WTC11 (cell line): ENCODE measurements around the gene ADPRS. TPM values are rescaled to one million over a fixed set of nuclear protein-coding genes. Genes with fewer than 3 reads are reported as not detected.

ENCODE experiments used
- ATAC-seq: fragments of 200-7000 bp; cut with Tn5 transposase; 2 replicates; pipeline ENCODE4 v1.10.0; 2021; ENCODE audit warnings: mild to moderate bottlenecking, moderate library complexity
- CTCF ChIA-PET: fragments of 300-600 bp; sonication (Branson Sonifier 250); formaldehyde crosslinking; loops from one replicate; lab custom pipeline; 2021; ENCODE audit warnings: antibody characterized with exemption; lab: Charles Lee
- POLR2A ChIA-PET: fragments of 350-600 bp; sonication (Branson Sonifier 250); formaldehyde crosslinking; loops from one replicate; lab custom pipeline; 2021; ENCODE audit warnings: antibody characterized with exemption; lab: Charles Lee
- DNase-seq: peaks from one replicate; pipeline ENCODE4 v3.0.0; 2021; ENCODE audit warnings: low spot score
- H3K27ac Mint-ChIP-seq: 2 replicates; pipeline ENCODE4 v1.8.0; 2021; ENCODE audit warnings: mixed read lengths
- H3K27me3 Mint-ChIP-seq: 2 replicates; pipeline ENCODE4 v1.8.0; 2021; ENCODE audit warnings: low read depth, mild to moderate bottlenecking, moderate library complexity, mixed read lengths
- H3K36me3 Mint-ChIP-seq: 2 replicates; pipeline ENCODE4 v1.8.0; 2021; ENCODE audit warnings: mixed read lengths
- H3K4me1 Mint-ChIP-seq: 2 replicates; pipeline ENCODE4 v1.8.0; 2022; ENCODE audit warnings: mixed read lengths
- H3K4me3 Mint-ChIP-seq: 2 replicates; pipeline ENCODE4 v1.8.0; 2021; ENCODE audit warnings: mild to moderate bottlenecking, moderate library complexity, mixed read lengths
- H3K9me3 Mint-ChIP-seq: 2 replicates; pipeline ENCODE4 v1.8.0; 2021; ENCODE audit warnings: mixed read lengths
- CBFB ChIP-seq: sonication (generic); formaldehyde crosslinking; IDR thresholded peaks from 2 replicates; pipeline ENCODE4 v1.8.1; 2022; ENCODE audit warnings: mild to moderate bottlenecking, low read depth, missing genetic modification reagents
- ELF4 ChIP-seq: sonication (generic); formaldehyde crosslinking; IDR thresholded peaks from 2 replicates; pipeline ENCODE4 v1.8.1; 2022; ENCODE audit warnings: low read depth, mild to moderate bottlenecking, moderate library complexity, missing genetic modification reagents
- NR3C1 ChIP-seq: sonication (generic); formaldehyde crosslinking; conservative IDR thresholded peaks from 2 replicates; pipeline ENCODE4 v1.8.1; 2023; ENCODE audit warnings: low read depth, mild to moderate bottlenecking, missing genetic modification reagents
- OVOL2 ChIP-seq: fragments of 250-450 bp; sonication (Bioruptor Pico); IDR thresholded peaks from 2 replicates; pipeline ENCODE4 v1.9.0; 2021; ENCODE audit warnings: mild to moderate bottlenecking, borderline replicate concordance
- RORB ChIP-seq: fragments of 250-450 bp; sonication (Bioruptor Pico); IDR thresholded peaks from 2 replicates; pipeline ENCODE4 v1.9.0; 2021; ENCODE audit warnings: mild to moderate bottlenecking
- SOX15 ChIP-seq: fragments of 250-450 bp; sonication (Bioruptor Pico); IDR thresholded peaks from 2 replicates; pipeline ENCODE4 v1.9.0; 2021; ENCODE audit warnings: mild to moderate bottlenecking
- TCF7 ChIP-seq: sonication (generic); formaldehyde crosslinking; IDR thresholded peaks from 2 replicates; pipeline ENCODE4 v1.8.0; 2022; ENCODE audit warnings: mild to moderate bottlenecking, low read depth, missing genetic modification reagents, moderate library complexity
- ZNF317 ChIP-seq: sonication (generic); formaldehyde crosslinking; IDR thresholded peaks from 2 replicates; pipeline ENCODE4 v1.8.1; 2023; ENCODE audit warnings: low read depth, mild to moderate bottlenecking, moderate library complexity, missing genetic modification reagents, borderline replicate concordance
- ZNF416 ChIP-seq: fragments of 250-450 bp; sonication (Bioruptor Pico); IDR thresholded peaks from 2 replicates; pipeline ENCODE4 v1.9.0; 2021; ENCODE audit warnings: mild to moderate bottlenecking, inconsistent platforms
- ZNF423 ChIP-seq: fragments of 250-450 bp; sonication (Bioruptor Pico); IDR thresholded peaks from 2 replicates; pipeline ENCODE4 v2.1.2; 2022; ENCODE audit warnings: mild to moderate bottlenecking, moderate library complexity
- total RNA-seq: library from RNA; stranded (reverse); gene quantifications from 3 replicates; pipeline ENCODE4 v1.2.3, GENCODE V29; 2021
- TF ChIP-seq, protein P1 (sequence below): sonication (generic); formaldehyde crosslinking; IDR thresholded peaks from 2 replicates; pipeline ENCODE4 v1.8.1; 2023; ENCODE audit warnings: mild to moderate bottlenecking, missing genetic modification reagents, moderate library complexity
- TF ChIP-seq, protein P2 (sequence below): sonication (generic); formaldehyde crosslinking; IDR thresholded peaks from 2 replicates; pipeline ENCODE4 v1.8.0; 2022; ENCODE audit warnings: mild to moderate bottlenecking, missing genetic modification reagents
- TF ChIP-seq, protein P3 (sequence below): sonication (generic); formaldehyde crosslinking; IDR thresholded peaks from 2 replicates; pipeline ENCODE4 v1.8.0; 2022; ENCODE audit warnings: missing genetic modification reagents
- TF ChIP-seq, protein P4 (sequence below): fragments of 250-450 bp; sonication (Bioruptor Pico); conservative IDR thresholded peaks from 2 replicates; pipeline ENCODE4 v1.9.0; 2021; ENCODE audit warnings: mild to moderate bottlenecking
- TF ChIP-seq, protein P5 (sequence below): fragments of 250-450 bp; sonication (Bioruptor Pico); IDR thresholded peaks from 2 replicates; pipeline ENCODE4 v1.9.0; 2021; ENCODE audit warnings: moderate library complexity, mild to moderate bottlenecking, inconsistent platforms, borderline replicate concordance
- TF ChIP-seq, protein P6 (sequence below): sonication (generic); formaldehyde crosslinking; IDR thresholded peaks from 2 replicates; pipeline ENCODE4 v1.8.1; 2023; ENCODE audit warnings: mild to moderate bottlenecking, missing genetic modification reagents, borderline replicate concordance
- TF ChIP-seq, protein P7 (sequence below): sonication (generic); formaldehyde crosslinking; IDR thresholded peaks from 2 replicates; pipeline ENCODE4 v1.8.1; 2023; ENCODE audit warnings: mild to moderate bottlenecking, missing genetic modification reagents, moderate library complexity

The ADPRS gene
- total RNA-seq, 1 experiment from 2014 or later, result 32.7 TPM

DNA sequence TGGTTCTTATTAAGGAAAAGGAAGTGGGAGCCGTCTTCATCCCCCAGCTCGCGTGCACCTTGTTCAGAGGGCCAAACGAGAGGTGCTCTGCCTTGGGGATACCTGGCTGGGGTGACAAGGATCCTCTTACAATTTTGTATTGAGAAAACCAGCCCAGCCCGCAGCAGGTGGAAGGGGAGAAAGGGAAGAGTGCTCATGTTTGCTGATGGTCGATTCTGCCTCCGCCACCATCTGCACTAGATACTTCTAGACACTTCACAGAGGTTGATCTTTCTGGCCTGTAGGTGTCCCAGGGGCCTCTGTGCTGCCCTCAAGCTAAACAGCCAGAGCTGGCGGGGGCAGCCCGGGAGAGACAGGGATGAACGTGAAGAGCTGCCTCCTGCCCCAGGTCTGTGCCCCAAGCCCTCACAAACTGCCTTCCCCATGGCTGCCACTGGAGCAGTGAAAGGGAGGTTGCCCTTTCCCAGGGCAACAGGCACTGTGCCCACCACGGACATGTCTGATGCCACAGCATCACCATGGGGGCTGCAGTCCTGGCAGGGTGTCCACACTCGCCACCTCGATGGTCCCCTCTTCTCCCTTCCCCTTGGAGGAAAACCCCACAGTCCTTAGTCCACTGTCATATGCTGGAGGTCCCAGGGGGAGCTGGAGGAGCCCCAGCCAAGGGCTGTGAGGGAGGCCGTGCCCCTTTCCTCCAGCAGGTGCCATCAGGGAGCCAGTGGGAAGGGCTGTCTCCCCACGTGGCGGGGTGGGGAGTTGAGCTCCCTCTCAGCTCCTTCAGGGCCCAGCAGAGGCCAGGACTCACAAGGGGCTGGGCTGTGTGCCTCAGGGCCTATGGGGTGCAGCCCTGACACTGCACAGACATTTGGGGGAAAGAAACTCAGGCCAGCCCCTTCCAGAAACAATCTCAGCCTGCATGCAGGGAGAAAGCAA lies 8.1 kb downstream of the ADPRS start:
- Mint-ChIP-seq H3K27me3 (no peaks in the 10 kb centered on the region), H3K4me1 (peaks cover 16% of the 10 kb centered on the region), H3K36me3 (peaks cover 22% of the 10 kb centered on the region), H3K27ac (peak overlapping the region; percentile 90; the same call in 1 of the 2 replicates), H3K4me3 (no peak overlapping the region), H3K9me3 (no peaks in the 10 kb centered on the region)
- DNase-seq (peak; percentile 71), ATAC-seq (peak; percentile 85)
- ChIA-PET CTCF (interaction anchor here (0.5 to 3.9 kb wide), 49 partner anchors 8 to 1049 kb away, joined by 3 to 142 read pairs (median 6); partner anchors contain the start of genes AGO1, AGO3, CLSPN and EVA1B), POLR2A (interaction anchor here (1.4 to 2.3 kb wide), 2 partner anchors 12 to 38 kb away, joined by 6 to 8 read pairs; partner anchors contain the start of gene TEKT2)
- TF ChIP-seq, protein P1, sequence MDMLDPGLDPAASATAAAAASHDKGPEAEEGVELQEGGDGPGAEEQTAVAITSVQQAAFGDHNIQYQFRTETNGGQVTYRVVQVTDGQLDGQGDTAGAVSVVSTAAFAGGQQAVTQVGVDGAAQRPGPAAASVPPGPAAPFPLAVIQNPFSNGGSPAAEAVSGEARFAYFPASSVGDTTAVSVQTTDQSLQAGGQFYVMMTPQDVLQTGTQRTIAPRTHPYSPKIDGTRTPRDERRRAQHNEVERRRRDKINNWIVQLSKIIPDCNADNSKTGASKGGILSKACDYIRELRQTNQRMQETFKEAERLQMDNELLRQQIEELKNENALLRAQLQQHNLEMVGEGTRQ, result peak; percentile 61
- TF ChIP-seq CBFB, result no peak
- TF ChIP-seq, protein P2, sequence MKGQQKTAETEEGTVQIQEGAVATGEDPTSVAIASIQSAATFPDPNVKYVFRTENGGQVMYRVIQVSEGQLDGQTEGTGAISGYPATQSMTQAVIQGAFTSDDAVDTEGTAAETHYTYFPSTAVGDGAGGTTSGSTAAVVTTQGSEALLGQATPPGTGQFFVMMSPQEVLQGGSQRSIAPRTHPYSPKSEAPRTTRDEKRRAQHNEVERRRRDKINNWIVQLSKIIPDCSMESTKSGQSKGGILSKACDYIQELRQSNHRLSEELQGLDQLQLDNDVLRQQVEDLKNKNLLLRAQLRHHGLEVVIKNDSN, result peak; percentile 43; the same call in 1 of the 2 replicates

DNA sequence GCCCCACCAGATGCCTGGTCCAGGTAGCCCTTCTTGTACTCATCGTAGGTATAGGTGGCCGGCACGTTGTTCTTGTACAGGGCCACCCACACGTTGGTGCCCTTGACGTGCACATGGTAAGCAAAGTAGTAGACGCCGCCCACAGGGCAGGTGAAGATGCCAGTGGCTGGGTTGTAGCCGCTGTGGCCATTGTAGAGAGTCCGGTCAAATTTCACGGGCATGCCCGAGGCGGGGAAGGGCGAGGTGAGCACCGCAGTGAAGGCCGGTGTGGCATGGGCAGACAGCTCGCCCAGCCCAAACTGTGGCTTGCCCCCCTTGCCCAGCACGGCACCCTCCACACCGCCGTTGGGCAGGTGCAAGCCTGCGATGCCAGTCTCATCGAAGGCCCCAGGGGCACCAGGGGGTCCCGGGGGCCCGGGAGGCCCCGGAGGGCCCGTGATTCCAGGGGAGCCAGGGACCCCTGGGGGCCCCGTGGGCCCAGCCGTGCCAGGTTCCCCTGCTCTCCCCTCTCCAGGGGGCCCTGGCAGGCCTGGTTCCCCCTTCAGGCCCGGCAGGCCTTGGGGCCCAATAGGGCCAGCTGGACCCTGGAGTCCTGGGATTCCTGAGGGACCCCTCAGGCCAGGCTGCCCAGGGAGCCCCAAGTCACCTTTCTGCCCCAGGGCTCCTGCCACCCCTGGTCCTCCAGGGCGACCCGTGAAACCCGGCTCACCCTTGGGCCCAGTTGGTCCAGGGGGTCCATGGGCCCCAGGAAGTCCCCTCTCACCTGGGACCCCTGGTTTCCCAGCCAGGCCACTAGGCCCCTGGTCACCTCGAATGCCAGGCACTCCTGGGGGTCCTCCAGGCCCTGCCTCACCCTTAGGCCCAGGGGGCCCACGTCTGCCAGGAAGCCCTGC lies 9.2 kb downstream of the ADPRS start:
- POLR2A ChIA-PET, result interaction anchor here (1.4 to 2.3 kb wide), 2 partner anchors 14 to 37 kb away, joined by 6 to 8 read pairs; partner anchors contain the start of gene TEKT2

More for the DNA sequence above, 9.2 kb downstream of the ADPRS start:
- Mint-ChIP-seq H3K36me3 (peaks cover 13% of the 10 kb centered on the region), H3K27me3 (no peaks in the 10 kb centered on the region), H3K4me3 (no peak overlapping the region), H3K4me1 (peaks cover 16% of the 10 kb centered on the region)
- CTCF ChIA-PET, result interaction anchor here (0.6 to 6.2 kb wide), 42 partner anchors 9 to 352 kb away, joined by 3 to 142 read pairs (median 7); partner anchors contain the start of genes AGO1, AGO3, CLSPN and EVA1B
- TF ChIP-seq ELF4 (CRISPR knock-in tag) (no peak), OVOL2 (CRISPR knock-in tag) (no peak), SOX15 (no peak), RORB (CRISPR knock-in tag) (no peak), NR3C1 (CRISPR knock-in tag) (no peak), ZNF423 (CRISPR knock-in tag) (no peak), ZNF416 (no peak), TCF7 (CRISPR knock-in tag) (no peak), ZNF317 (CRISPR knock-in tag) (no peak)
- TF ChIP-seq, protein P3, sequence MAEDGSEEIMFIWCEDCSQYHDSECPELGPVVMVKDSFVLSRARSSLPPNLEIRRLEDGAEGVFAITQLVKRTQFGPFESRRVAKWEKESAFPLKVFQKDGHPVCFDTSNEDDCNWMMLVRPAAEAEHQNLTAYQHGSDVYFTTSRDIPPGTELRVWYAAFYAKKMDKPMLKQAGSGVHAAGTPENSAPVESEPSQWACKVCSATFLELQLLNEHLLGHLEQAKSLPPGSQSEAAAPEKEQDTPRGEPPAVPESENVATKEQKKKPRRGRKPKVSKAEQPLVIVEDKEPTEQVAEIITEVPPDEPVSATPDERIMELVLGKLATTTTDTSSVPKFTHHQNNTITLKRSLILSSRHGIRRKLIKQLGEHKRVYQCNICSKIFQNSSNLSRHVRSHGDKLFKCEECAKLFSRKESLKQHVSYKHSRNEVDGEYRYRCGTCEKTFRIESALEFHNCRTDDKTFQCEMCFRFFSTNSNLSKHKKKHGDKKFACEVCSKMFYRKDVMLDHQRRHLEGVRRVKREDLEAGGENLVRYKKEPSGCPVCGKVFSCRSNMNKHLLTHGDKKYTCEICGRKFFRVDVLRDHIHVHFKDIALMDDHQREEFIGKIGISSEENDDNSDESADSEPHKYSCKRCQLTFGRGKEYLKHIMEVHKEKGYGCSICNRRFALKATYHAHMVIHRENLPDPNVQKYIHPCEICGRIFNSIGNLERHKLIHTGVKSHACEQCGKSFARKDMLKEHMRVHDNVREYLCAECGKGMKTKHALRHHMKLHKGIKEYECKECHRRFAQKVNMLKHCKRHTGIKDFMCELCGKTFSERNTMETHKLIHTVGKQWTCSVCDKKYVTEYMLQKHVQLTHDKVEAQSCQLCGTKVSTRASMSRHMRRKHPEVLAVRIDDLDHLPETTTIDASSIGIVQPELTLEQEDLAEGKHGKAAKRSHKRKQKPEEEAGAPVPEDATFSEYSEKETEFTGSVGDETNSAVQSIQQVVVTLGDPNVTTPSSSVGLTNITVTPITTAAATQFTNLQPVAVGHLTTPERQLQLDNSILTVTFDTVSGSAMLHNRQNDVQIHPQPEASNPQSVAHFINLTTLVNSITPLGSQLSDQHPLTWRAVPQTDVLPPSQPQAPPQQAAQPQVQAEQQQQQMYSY, result no peak
- TF ChIP-seq, protein P4, sequence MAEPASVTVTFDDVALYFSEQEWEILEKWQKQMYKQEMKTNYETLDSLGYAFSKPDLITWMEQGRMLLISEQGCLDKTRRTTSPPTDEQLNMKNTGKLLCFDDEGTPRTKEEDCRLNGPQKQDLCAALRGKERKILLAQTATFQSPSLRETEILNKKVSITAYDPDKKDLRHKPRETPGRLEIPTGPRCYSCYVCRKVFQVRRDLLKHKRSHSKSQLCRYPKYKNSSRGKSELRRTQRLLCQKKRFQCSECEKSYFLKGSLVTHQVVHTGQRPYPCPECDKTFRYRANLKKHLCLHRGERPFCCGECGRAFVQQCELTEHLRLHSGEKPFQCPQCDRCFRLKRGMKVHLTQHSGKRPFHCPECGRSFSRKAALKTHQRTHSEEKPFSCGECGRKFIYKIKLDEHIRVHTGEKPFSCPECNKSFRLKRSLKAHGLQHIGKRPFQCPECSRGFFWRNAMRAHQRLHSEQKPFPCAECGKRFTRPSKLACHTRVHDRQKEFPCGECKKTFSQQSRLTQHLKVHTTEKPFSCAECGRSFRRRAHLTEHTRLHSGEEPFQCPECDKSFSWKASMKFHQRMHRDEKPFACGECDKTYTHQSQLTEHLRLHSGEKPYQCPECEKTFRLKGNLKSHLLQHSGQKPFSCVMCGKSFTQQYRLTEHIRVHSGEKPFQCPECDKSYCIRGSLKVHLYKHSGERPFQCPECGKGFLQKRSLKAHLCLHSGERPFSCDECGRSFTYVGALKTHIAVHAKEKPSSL (CRISPR knock-in tag), result no peak
- TF ChIP-seq, protein P5, sequence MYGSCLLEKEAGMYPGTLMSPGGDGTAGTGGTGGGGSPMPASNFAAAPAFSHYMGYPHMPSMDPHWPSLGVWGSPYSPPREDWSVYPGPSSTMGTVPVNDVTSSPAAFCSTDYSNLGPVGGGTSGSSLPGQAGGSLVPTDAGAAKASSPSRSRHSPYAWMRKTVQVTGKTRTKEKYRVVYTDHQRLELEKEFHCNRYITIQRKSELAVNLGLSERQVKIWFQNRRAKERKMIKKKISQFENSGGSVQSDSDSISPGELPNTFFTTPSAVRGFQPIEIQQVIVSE (CRISPR knock-in tag), result no peak
- TF ChIP-seq, protein P6, sequence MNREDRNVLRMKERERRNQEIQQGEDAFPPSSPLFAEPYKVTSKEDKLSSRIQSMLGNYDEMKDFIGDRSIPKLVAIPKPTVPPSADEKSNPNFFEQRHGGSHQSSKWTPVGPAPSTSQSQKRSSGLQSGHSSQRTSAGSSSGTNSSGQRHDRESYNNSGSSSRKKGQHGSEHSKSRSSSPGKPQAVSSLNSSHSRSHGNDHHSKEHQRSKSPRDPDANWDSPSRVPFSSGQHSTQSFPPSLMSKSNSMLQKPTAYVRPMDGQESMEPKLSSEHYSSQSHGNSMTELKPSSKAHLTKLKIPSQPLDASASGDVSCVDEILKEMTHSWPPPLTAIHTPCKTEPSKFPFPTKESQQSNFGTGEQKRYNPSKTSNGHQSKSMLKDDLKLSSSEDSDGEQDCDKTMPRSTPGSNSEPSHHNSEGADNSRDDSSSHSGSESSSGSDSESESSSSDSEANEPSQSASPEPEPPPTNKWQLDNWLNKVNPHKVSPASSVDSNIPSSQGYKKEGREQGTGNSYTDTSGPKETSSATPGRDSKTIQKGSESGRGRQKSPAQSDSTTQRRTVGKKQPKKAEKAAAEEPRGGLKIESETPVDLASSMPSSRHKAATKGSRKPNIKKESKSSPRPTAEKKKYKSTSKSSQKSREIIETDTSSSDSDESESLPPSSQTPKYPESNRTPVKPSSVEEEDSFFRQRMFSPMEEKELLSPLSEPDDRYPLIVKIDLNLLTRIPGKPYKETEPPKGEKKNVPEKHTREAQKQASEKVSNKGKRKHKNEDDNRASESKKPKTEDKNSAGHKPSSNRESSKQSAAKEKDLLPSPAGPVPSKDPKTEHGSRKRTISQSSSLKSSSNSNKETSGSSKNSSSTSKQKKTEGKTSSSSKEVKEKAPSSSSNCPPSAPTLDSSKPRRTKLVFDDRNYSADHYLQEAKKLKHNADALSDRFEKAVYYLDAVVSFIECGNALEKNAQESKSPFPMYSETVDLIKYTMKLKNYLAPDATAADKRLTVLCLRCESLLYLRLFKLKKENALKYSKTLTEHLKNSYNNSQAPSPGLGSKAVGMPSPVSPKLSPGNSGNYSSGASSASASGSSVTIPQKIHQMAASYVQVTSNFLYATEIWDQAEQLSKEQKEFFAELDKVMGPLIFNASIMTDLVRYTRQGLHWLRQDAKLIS (CRISPR knock-in tag), result no peak
- TF ChIP-seq, protein P7, sequence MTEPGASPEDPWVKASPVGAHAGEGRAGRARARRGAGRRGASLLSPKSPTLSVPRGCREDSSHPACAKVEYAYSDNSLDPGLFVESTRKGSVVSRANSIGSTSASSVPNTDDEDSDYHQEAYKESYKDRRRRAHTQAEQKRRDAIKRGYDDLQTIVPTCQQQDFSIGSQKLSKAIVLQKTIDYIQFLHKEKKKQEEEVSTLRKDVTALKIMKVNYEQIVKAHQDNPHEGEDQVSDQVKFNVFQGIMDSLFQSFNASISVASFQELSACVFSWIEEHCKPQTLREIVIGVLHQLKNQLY (CRISPR knock-in tag), result no peak
- TF ChIP-seq, all 79 proteins: peak for 0
- no peak for ATAC-seq
- Mint-ChIP-seq H3K27ac (peak overlapping the region; percentile 90), H3K9me3 (no peaks in the 10 kb centered on the region)
- DNase-seq, result no peak
